ENCODE data around the gene GCH1. TPM values are rescaled to one million over a fixed set of nuclear protein-coding genes. Genes with fewer than 3 reads are reported as not detected.

Gene GCH1
- total and polyA plus RNA-seq, 9 donors: 0.71 to 13.2 (median 2.6) TPM

- Histone ChIP-seq H3K27ac (no peak overlapping the region), H3K4me3 (no peak overlapping the region), H3K27me3 (no peaks in the 10 kb centered on the region), H3K9me3 (no peaks in the 10 kb centered on the region), H3K4me1 (ENCODE audit: insufficient read depth) (no peaks in the 10 kb centered on the region), H3K36me3 (no peaks in the 10 kb centered on the region)
- intact Hi-C loops (cut with DNase I): no loop called here
- TF ChIP-seq CTCF (IDR thresholded peaks at IDR 0.05) (no peak), EP300 (IDR thresholded peaks at IDR 0.05) (no peak), POLR2A (IDR thresholded peaks at IDR 0.05) (no peak)
- no peak for DNase-seq
- WGBS, 3 donors: 25 to 60% (median 39%) methylated on average over 7 of the region's 7 CpGs
These were observed 57.0 kb downstream of the GCH1 start for GRCh38 chr14:54845641-54846040.

- Histone ChIP-seq H3K4me1 (ENCODE audit: insufficient read depth) (no peaks in the 10 kb centered on the region), H3K27me3 (no peaks in the 10 kb centered on the region), H3K4me3 (no peak overlapping the region), H3K27ac (no peak overlapping the region), H3K36me3 (no peaks in the 10 kb centered on the region), H3K9me3 (no peaks in the 10 kb centered on the region)
- intact Hi-C loops (cut with DNase I): no loop called here
- no peak for DNase-seq
- TF ChIP-seq EP300 (IDR thresholded peaks at IDR 0.05) (no peak), POLR2A (IDR thresholded peaks at IDR 0.05) (no peak), CTCF (IDR thresholded peaks at IDR 0.05) (no peak)
- 92 to 99% (median 92%) methylated on average over 2 of the region's 2 CpGs for WGBS, 3 donors
These were observed 58.1 kb downstream of the GCH1 start for GRCh38 chr14:54844479-54844878.

GRCh38 chr14:54840798-54841197 lies 61.8 kb downstream of the GCH1 start:
- no peak for DNase-seq
- H3K27ac ChIP-seq: no peak overlapping the region
- WGBS, 3 donors: 96 to 98% (median 97%) methylated on average over 1 of the region's 1 CpG

GRCh38 chr14:54840336-54840735 lies 62.3 kb downstream of the GCH1 start:
- Histone ChIP-seq H3K4me1 (ENCODE audit: insufficient read depth) (no peaks in the 10 kb centered on the region), H3K36me3 (no peaks in the 10 kb centered on the region), H3K4me3 (no peak overlapping the region), H3K27me3 (no peaks in the 10 kb centered on the region), H3K27ac (no peak overlapping the region), H3K9me3 (no peaks in the 10 kb centered on the region)
- DNase-seq: no peak
- TF ChIP-seq CTCF (IDR thresholded peaks at IDR 0.05) (no peak), POLR2A (IDR thresholded peaks at IDR 0.05) (no peak), EP300 (IDR thresholded peaks at IDR 0.05) (no peak)
- WGBS, 3 donors: 24 to 28% (median 26%) methylated on average over 3 of the region's 3 CpGs
- intact Hi-C loops (cut with DNase I): no loop called here

More at GRCh38 chr14:54840798-54841197, 61.8 kb downstream of the GCH1 start:
- Histone ChIP-seq H3K9me3 (no peaks in the 10 kb centered on the region), H3K4me3 (no peak overlapping the region), H3K36me3 (no peaks in the 10 kb centered on the region), H3K27me3 (no peaks in the 10 kb centered on the region), H3K4me1 (ENCODE audit: insufficient read depth) (no peaks in the 10 kb centered on the region)
- intact Hi-C loops (cut with DNase I): no loop called here
- TF ChIP-seq CTCF (IDR thresholded peaks at IDR 0.05) (no peak), EP300 (IDR thresholded peaks at IDR 0.05) (no peak), POLR2A (IDR thresholded peaks at IDR 0.05) (no peak)

All from ovary (tissue), 9 donors.